ENCODE measurements around the gene SEMA3D.

Gene SEMA3D

GRCh38 chr7:85217085-85217484 is 30.2 kb upstream of the SEMA3D start:
- no peak overlapping the region for H3K4me3 Mint-ChIP-seq
- DNase-seq: no peak
- H3K27me3 Mint-ChIP-seq (ENCODE audit: low read depth, poor library complexity): no peaks in the 10 kb centered on the region
- H3K27ac Mint-ChIP-seq: no peak overlapping the region
- peaks cover 5% of the 10 kb centered on the region for H3K4me1 Mint-ChIP-seq
- H3K9me3 Mint-ChIP-seq: no peaks in the 10 kb centered on the region
- H3K36me3 Mint-ChIP-seq (ENCODE audit: low read depth): no peaks in the 10 kb centered on the region
- no peak for TF ChIP-seq CTCF (IDR thresholded peaks at IDR 0.05)

- Mint-ChIP-seq H3K4me1 (no peaks in the 10 kb centered on the region), H3K36me3 (ENCODE audit: low read depth) (no peaks in the 10 kb centered on the region), H3K27ac (no peak overlapping the region), H3K9me3 (no peaks in the 10 kb centered on the region), H3K4me3 (no peak overlapping the region), H3K27me3 (ENCODE audit: low read depth, poor library complexity) (no peaks in the 10 kb centered on the region)
- no peak for TF ChIP-seq CTCF (IDR thresholded peaks at IDR 0.05)
- no peak for DNase-seq
Observed at GRCh38 chr7:85215098-85215497, 28.2 kb upstream of the SEMA3D start.

GRCh38 chr7:85213500-85213899 is 26.6 kb upstream of the SEMA3D start:
- no peaks in the 10 kb centered on the region for H3K27me3 Mint-ChIP-seq (ENCODE audit: low read depth, poor library complexity)
- H3K27ac Mint-ChIP-seq: no peak overlapping the region
- H3K4me3 Mint-ChIP-seq: no peak overlapping the region
- no peaks in the 10 kb centered on the region for H3K4me1 Mint-ChIP-seq
- H3K9me3 Mint-ChIP-seq: no peaks in the 10 kb centered on the region
- H3K36me3 Mint-ChIP-seq (ENCODE audit: low read depth): no peaks in the 10 kb centered on the region
- TF ChIP-seq CTCF (IDR thresholded peaks at IDR 0.05): no peak
- no peak for DNase-seq

GRCh38 chr7:85205754-85206153 is 18.9 kb upstream of the SEMA3D start:
- no peaks in the 10 kb centered on the region for H3K4me1 Mint-ChIP-seq
- H3K27me3 Mint-ChIP-seq (ENCODE audit: low read depth, poor library complexity): peaks cover 4% of the 10 kb centered on the region
- DNase-seq: no peak
- peaks cover 19% of the 10 kb centered on the region for H3K9me3 Mint-ChIP-seq
- H3K27ac Mint-ChIP-seq: no peak overlapping the region
- H3K4me3 Mint-ChIP-seq: no peak overlapping the region
- no peaks in the 10 kb centered on the region for H3K36me3 Mint-ChIP-seq (ENCODE audit: low read depth)
- TF ChIP-seq CTCF (IDR thresholded peaks at IDR 0.05): no peak

GRCh38 chr7:85204496-85204895 is 17.6 kb upstream of the SEMA3D start:
- no peak overlapping the region for H3K4me3 Mint-ChIP-seq
- peaks cover 4% of the 10 kb centered on the region for H3K27me3 Mint-ChIP-seq (ENCODE audit: low read depth, poor library complexity)
- DNase-seq: no peak
- H3K36me3 Mint-ChIP-seq (ENCODE audit: low read depth): no peaks in the 10 kb centered on the region
- no peak for TF ChIP-seq CTCF (IDR thresholded peaks at IDR 0.05)
- peaks cover 27% of the 10 kb centered on the region for H3K9me3 Mint-ChIP-seq
- no peak overlapping the region for H3K27ac Mint-ChIP-seq
- no peaks in the 10 kb centered on the region for H3K4me1 Mint-ChIP-seq

GRCh38 chr7:85204061-85204460 is 17.2 kb upstream of the SEMA3D start:
- no peak for TF ChIP-seq CTCF (IDR thresholded peaks at IDR 0.05)
- Mint-ChIP-seq H3K4me1 (no peaks in the 10 kb centered on the region), H3K4me3 (no peak overlapping the region), H3K9me3 (peaks cover 27% of the 10 kb centered on the region), H3K27ac (no peak overlapping the region), H3K27me3 (ENCODE audit: low read depth, poor library complexity) (peaks cover 4% of the 10 kb centered on the region), H3K36me3 (ENCODE audit: low read depth) (no peaks in the 10 kb centered on the region)
- DNase-seq: no peak
